Stomach (tissue), 9 donors: Measurements from ENCODE around the gene DMAC2L. TPM values are rescaled to one million over a fixed set of nuclear protein-coding genes. Genes with fewer than 3 reads are reported as not detected.

Experiments
- DNase-seq, 2 donors: peaks; one replicate each; pipeline versions ENCODE4 v3.0.0 to v3.0.0-alpha.2; 2013 to 2019
- H3K27ac ChIP-seq, 5 donors: fragments of 200-600 bp in 4 of 5; sonication (generic) in 4 of 5; one replicate each; pipeline ENCODE4 v1.5.1; 2013 to 2019; ENCODE audit warnings: mild to moderate bottlenecking in 1 of 5, moderate library complexity in 1 of 5
- H3K27me3 ChIP-seq, 3 donors: fragments of 200-600 bp; sonication (generic); one replicate each; pipeline ENCODE4 v1.5.1; 2017 to 2019; ENCODE audit warnings: mixed run types in 1 of 3
- H3K36me3 ChIP-seq, 4 donors: fragments of 200-600 bp; sonication (generic); 1 replicate in 3 of 4; 2 replicates in 1 of 4; pipeline ENCODE4 v1.5.1; 2016 to 2019
- H3K4me1 ChIP-seq, 4 donors: fragments of 200-600 bp; sonication (generic); one replicate each; pipeline ENCODE4 v1.5.1; 2016 to 2019
- H3K4me3 ChIP-seq, 4 donors: fragments of 200-600 bp; sonication (generic) in 3 of 4; one replicate each; pipeline ENCODE4 v1.5.1; 2016 to 2019; ENCODE audit warnings: mild to moderate bottlenecking in 1 of 4
- H3K9me3 ChIP-seq, 4 donors: fragments of 200-600 bp; sonication (generic); one replicate each; pipeline ENCODE4 v1.5.1; 2016 to 2019
- CTCF ChIP-seq, 7 experiments: fragments of 450-650 bp in 4 of 7; fragments of 200-600 bp in 3 of 7; sonication (generic) in 3 of 7; IDR thresholded peaks; one replicate each; pipeline ENCODE4 v1.5.1; 2016 to 2019; ENCODE audit warnings: antibody characterized with exemption in 7 of 7, control low read depth in 2 of 7, mild to moderate bottlenecking in 1 of 7
- EP300 ChIP-seq: sonication (generic); formaldehyde crosslinking; IDR thresholded peaks from one replicate; pipeline ENCODE4 v1.6.1; 2017; ENCODE audit warnings: antibody characterized with exemption
- POLR2A ChIP-seq, 4 donors: fragments of 450-650 bp; IDR thresholded peaks; one replicate each; pipeline ENCODE4 v1.6.1; 2016; ENCODE audit warnings: antibody characterized with exemption in 4 of 4, control low read depth in 2 of 4, mild to moderate bottlenecking in 1 of 4, moderate library complexity in 1 of 4
- POLR2AphosphoS5 ChIP-seq, 3 donors: sonication (generic); formaldehyde crosslinking; IDR thresholded peaks; one replicate each; pipeline ENCODE4 v1.6.1; 2016; ENCODE audit warnings: antibody characterized with exemption in 3 of 3
- WGBS, 5 donors: extraction: QIAGEN DNeasy Blood & Tissue Kit in 3 of 5; methylation state at CpG; one replicate each; pipeline versions ENCODE4 v1.1.5 to v1.1.7; 2013 to 2018; 5-methylcytosine and 5-hydroxymethylcytosine counted together
- intact Hi-C: fragments of 100-400 bp; cut with DNase I; formaldehyde crosslinking; loops from one replicate; pipeline ENCODE4 v1.15.1; 2023; ENCODE audit warnings: low total_unique reads
- polyA plus RNA-seq, 3 donors: library from polyadenylated mRNA; stranded (reverse); fragments of 200-250 nt; gene quantifications; one replicate each; pipeline ENCODE4 v1.2.3, GENCODE V29; 2013
- total RNA-seq, 5 donors: library from RNA; depleted of rRNA; stranded (reverse); fragments of >200 nt; gene quantifications; one replicate each; pipeline versions ENCODE4 v1.1.0 to v1.2.3, GENCODE V29; 2014 to 2016
- donor health status: healthy with polysubstance abuse.
- donor health status: Bipolar disorder and iron deficiency.
- donor health status: healthy.

The DMAC2L gene
- total and polyA plus RNA-seq, 8 donors: 1.3 to 83.4 (median 15.4) TPM

DNA sequence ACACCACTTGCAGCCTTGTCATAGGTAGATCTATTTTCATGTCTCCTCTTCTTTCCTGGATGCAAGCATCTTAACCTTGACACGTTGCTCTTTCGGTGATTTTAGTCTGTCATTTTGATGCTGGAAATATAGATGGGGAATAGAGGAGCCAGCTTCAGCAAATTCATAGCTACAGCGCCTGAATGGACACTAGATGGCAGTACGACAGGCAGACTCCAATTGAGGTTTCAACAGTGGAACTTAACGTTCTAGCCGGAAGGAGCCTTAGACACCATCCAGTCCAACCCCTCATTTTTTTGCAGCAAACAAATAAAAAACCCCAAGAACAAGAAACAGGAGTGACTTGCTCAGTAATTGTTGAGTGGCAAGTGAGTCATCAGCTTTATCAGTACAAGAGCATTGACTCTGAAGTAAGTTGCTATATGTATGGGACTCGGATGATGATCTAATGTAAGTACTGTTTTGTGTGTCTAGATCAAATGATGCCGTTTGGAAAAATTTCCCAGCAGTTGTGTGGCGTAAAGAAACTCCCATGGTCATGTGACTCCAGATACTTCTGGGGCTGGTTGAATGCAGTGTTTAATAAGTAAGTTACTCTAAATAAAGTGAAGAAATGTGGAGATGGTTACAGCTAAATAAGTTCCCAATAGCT is 9.0 kb downstream of the DMAC2L start:
- Histone ChIP-seq H3K27ac (peak overlapping the region in 4 of 5 donors; percentile 57 to 79 (median 68)), H3K36me3 (peaks cover 13 to 33% (median 27%) of the 10 kb centered on the region in 4 donors), H3K4me3 (peak overlapping the region in 3 of 4 donors; percentile 3 to 12 (median 4)), H3K4me1 (peaks cover 0 to 30% (median 20%) of the 10 kb centered on the region in 4 donors), H3K9me3 (no peaks in the 10 kb centered on the region), H3K27me3 (no peaks in the 10 kb centered on the region)
- intact Hi-C loops: no loop called here
- peak; percentile 63 to 94 for DNase-seq
- TF ChIP-seq CTCF (IDR thresholded peaks at IDR 0.05): peak in 5 of 7 experiments; percentile 76 to 85 (median 77)
- no peak for TF ChIP-seq POLR2A (IDR thresholded peaks at IDR 0.05)
- TF ChIP-seq POLR2AphosphoS5 (IDR thresholded peaks at IDR 0.05): peak; percentile 3 to 80 (median 5)
- no peak for TF ChIP-seq EP300
- WGBS, 5 donors: 1 to 3% (median 2%) methylated on average over 9 of the region's 9 CpGs

- Histone ChIP-seq H3K27me3 (no peaks in the 10 kb centered on the region), H3K36me3 (peaks cover 0 to 45% (median 44%) of the 10 kb centered on the region in 4 donors), H3K4me3 (no peak overlapping the region), H3K9me3 (no peaks in the 10 kb centered on the region), H3K4me1 (peaks cover 0 to 18% (median 15%) of the 10 kb centered on the region in 4 donors), H3K27ac (no peak overlapping the region)
- DNase-seq: no peak
- TF ChIP-seq CTCF (IDR thresholded peaks at IDR 0.05) (no peak), POLR2AphosphoS5 (IDR thresholded peaks at IDR 0.05) (no peak), POLR2A (IDR thresholded peaks at IDR 0.05) (no peak), EP300 (no peak)
- intact Hi-C loops: no loop called here
Measured at GRCh38 chr14:50331596-50331995, 19.5 kb downstream of the DMAC2L start.

- Histone ChIP-seq H3K9me3 (no peaks in the 10 kb centered on the region), H3K36me3 (peaks cover 0 to 37% (median 35%) of the 10 kb centered on the region in 4 donors), H3K27ac (no peak overlapping the region), H3K4me1 (peaks cover 0 to 20% (median 15%) of the 10 kb centered on the region in 4 donors), H3K4me3 (no peak overlapping the region), H3K27me3 (no peaks in the 10 kb centered on the region)
- WGBS, 5 donors: 46 to 73% (median 58%) methylated on average over 3 of the region's 3 CpGs
- TF ChIP-seq EP300: no peak
- no peak for TF ChIP-seq POLR2A (IDR thresholded peaks at IDR 0.05)
- TF ChIP-seq POLR2AphosphoS5 (IDR thresholded peaks at IDR 0.05): no peak
- no peak for TF ChIP-seq CTCF (IDR thresholded peaks at IDR 0.05)
- intact Hi-C loops: no loop called here
- DNase-seq: no peak
Measured at GRCh38 chr14:50333014-50333509, 20.9 kb downstream of the DMAC2L start.

DNA sequence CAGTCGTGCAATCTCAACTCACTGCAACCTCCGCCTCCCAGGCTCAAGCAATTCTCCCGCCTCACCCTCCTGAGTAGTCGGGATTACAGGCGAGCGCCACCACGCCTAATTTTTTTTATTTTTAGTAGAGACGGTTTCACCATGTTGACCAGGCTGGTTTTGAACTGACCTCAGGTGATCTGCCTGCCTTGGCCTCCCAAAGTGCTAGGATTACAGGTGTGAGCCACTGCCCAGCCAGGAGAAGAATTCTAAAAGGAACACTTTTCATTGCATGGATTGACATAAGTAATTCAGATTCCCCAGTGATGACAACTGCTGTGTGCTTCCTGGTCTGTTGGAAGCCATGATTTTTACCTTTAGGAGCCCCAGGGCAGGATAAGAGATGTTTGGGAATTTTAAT is 22.1 kb downstream of the DMAC2L start:
- H3K27ac ChIP-seq: peak overlapping the region in 1 of 5 donors; percentile 75
- intact Hi-C loops: no loop called here
- no peaks in the 10 kb centered on the region for H3K27me3 ChIP-seq
- H3K4me3 ChIP-seq: no peak overlapping the region
- H3K4me1 ChIP-seq: peaks cover 0 to 24% (median 21%) of the 10 kb centered on the region in 4 donors
- H3K36me3 ChIP-seq: peaks cover 0 to 32% (median 30%) of the 10 kb centered on the region in 4 donors
- no peak for DNase-seq
- TF ChIP-seq POLR2AphosphoS5 (IDR thresholded peaks at IDR 0.05) (no peak), EP300 (no peak), CTCF (IDR thresholded peaks at IDR 0.05) (no peak), POLR2A (IDR thresholded peaks at IDR 0.05) (no peak)
- WGBS, 5 donors: 93 to 97% (median 94%) methylated on average over 8 of the region's 8 CpGs
- no peaks in the 10 kb centered on the region for H3K9me3 ChIP-seq
